Trophoblast cell (in vitro differentiated cells and primary cell): ENCODE results near the gene RNF114.

ENCODE experiments used
- DNase-seq, 2 donors: peaks; one replicate each; pipeline ENCODE4 v3.0.0-alpha.2; 2016
- H2AFZ ChIP-seq: 2 replicates; pipeline ENCODE4 v1.6.1; 2013; ENCODE audit warnings: low read length, moderate library complexity, mild to moderate bottlenecking; ENCODE audit not compliant: insufficient read depth, poor library complexity
- H2AK5ac ChIP-seq: 2 replicates; pipeline ENCODE4 v1.6.1; 2013; ENCODE audit warnings: mild to moderate bottlenecking, low read length
- H2BK120ac ChIP-seq: 2 replicates; pipeline ENCODE4 v1.6.1; 2013; ENCODE audit warnings: low read length, mild to moderate bottlenecking, moderate library complexity; ENCODE audit not compliant: insufficient read depth, poor library complexity
- H2BK12ac ChIP-seq: 2 replicates; pipeline ENCODE4 v1.6.1; 2013; ENCODE audit warnings: mild to moderate bottlenecking, low read length, moderate library complexity
- H2BK5ac ChIP-seq: 2 replicates; pipeline ENCODE4 v1.6.1; 2013; ENCODE audit warnings: low read length, low read depth, moderate library complexity, mild to moderate bottlenecking; ENCODE audit not compliant: poor library complexity
- H3K14ac ChIP-seq: 2 replicates; pipeline ENCODE4 v1.6.1; 2013; ENCODE audit warnings: mild to moderate bottlenecking, low read length
- H3K18ac ChIP-seq: 2 replicates; pipeline ENCODE4 v1.6.1; 2013; ENCODE audit warnings: mild to moderate bottlenecking, low read length
- H3K23ac ChIP-seq: 2 replicates; pipeline ENCODE4 v1.6.1; 2013; ENCODE audit warnings: low read length
- H3K27ac ChIP-seq: 2 replicates; pipeline ENCODE4 v1.5.1; 2013; ENCODE audit warnings: low read depth, mild to moderate bottlenecking, inconsistent platforms, low read length, moderate library complexity
- H3K27me3 ChIP-seq: 2 replicates; pipeline ENCODE4 v1.6.1; 2013; ENCODE audit warnings: inconsistent platforms, mild to moderate bottlenecking, low read length, moderate library complexity; ENCODE audit not compliant: insufficient read depth
- H3K36me3 ChIP-seq, 2 experiments: 1 replicate in 1 of 2; 2 replicates in 1 of 2; pipeline ENCODE4 v1.6.1; 2013; ENCODE audit warnings: low read length in 2 of 2, mild to moderate bottlenecking in 2 of 2, moderate library complexity in 1 of 2; ENCODE audit not compliant: insufficient read depth in 2 of 2, control insufficient read depth in 1 of 2
- H3K4ac ChIP-seq: 2 replicates; pipeline ENCODE4 v1.6.1; 2013; ENCODE audit warnings: low read depth, mild to moderate bottlenecking, low read length, moderate library complexity
- H3K4me1 ChIP-seq, 2 experiments: 1 replicate in 1 of 2; 2 replicates in 1 of 2; pipeline ENCODE4 v1.6.1; 2013; ENCODE audit warnings: low read length in 2 of 2, mild to moderate bottlenecking in 2 of 2, moderate library complexity in 1 of 2; ENCODE audit not compliant: insufficient read depth in 2 of 2, control insufficient read depth in 1 of 2
- H3K4me2 ChIP-seq: 2 replicates; pipeline ENCODE4 v1.6.1; 2013; ENCODE audit warnings: inconsistent platforms, mild to moderate bottlenecking, low read length, moderate library complexity
- H3K4me3 ChIP-seq: 2 replicates; pipeline ENCODE4 v1.5.1; 2013; ENCODE audit warnings: mild to moderate bottlenecking, low read depth, low read length, inconsistent platforms
- H3K79me1 ChIP-seq: one replicate; pipeline ENCODE4 v1.6.1; 2013; ENCODE audit warnings: low read length
- H3K79me2 ChIP-seq: 2 replicates; pipeline ENCODE4 v1.6.1; 2013; ENCODE audit warnings: low read length, mild to moderate bottlenecking; ENCODE audit not compliant: control insufficient read depth, insufficient read depth, poor library complexity
- H3K9ac ChIP-seq: 2 replicates; pipeline ENCODE4 v1.6.1; 2013; ENCODE audit warnings: mild to moderate bottlenecking, low read length
- H3K9me3 ChIP-seq: 2 replicates; pipeline ENCODE4 v1.6.1; 2013; ENCODE audit warnings: low read depth, mild to moderate bottlenecking, control low read depth, inconsistent platforms, low read length; ENCODE audit not compliant: insufficient read depth
- H4K12ac ChIP-seq: 2 replicates; pipeline ENCODE4 v1.6.1; 2013; ENCODE audit warnings: low read depth, mild to moderate bottlenecking, low read length, moderate library complexity
- H4K8ac ChIP-seq: 2 replicates; pipeline ENCODE4 v1.6.1; 2013; ENCODE audit warnings: low read depth, mild to moderate bottlenecking, low read length, moderate library complexity
- H4K91ac ChIP-seq: one replicate; pipeline ENCODE4 v1.6.1; 2013; ENCODE audit warnings: low read depth, mild to moderate bottlenecking, low read length, moderate library complexity
- WGBS: extraction: QIAGEN DNeasy Blood & Tissue Kit; methylation state at CpG from one replicate; pipeline ENCODE4 v1.1.7; 2013; ENCODE audit warnings: missing lambda C conversion rate; ENCODE audit not compliant: insufficient read length, insufficient coverage; ENCODE audit errors: extremely low coverage; 5-methylcytosine and 5-hydroxymethylcytosine counted together

Gene RNF114

GRCh38 chr20:49941456-49941855 lies 5.3 kb downstream of the RNF114 start:
- H3K23ac ChIP-seq, result no peak overlapping the region
- no peak overlapping the region for H3K4me2 ChIP-seq
- H3K4me3 ChIP-seq, result no peak overlapping the region
- no peak overlapping the region for H4K8ac ChIP-seq
- no peak overlapping the region for H3K27ac ChIP-seq
- no peak overlapping the region for H2AFZ ChIP-seq
- DNase-seq, result no peak
- H3K9me3 ChIP-seq, result peaks cover 2% of the 10 kb centered on the region
- H2BK12ac ChIP-seq, result no peak overlapping the region
- no peak overlapping the region for H4K91ac ChIP-seq
- peaks cover 4% of the 10 kb centered on the region in 2 experiments for H3K4me1 ChIP-seq
- H3K79me2 ChIP-seq, result peaks cover 9% of the 10 kb centered on the region
- no peak overlapping the region for H2AK5ac ChIP-seq
- peaks cover 24 to 36% of the 10 kb centered on the region in 2 experiments for H3K36me3 ChIP-seq
- no peak overlapping the region for H3K9ac ChIP-seq
- H3K14ac ChIP-seq, result no peak overlapping the region
- no peak overlapping the region for H2BK5ac ChIP-seq
- no peak overlapping the region for H4K12ac ChIP-seq
- no peaks in the 10 kb centered on the region for H3K27me3 ChIP-seq
- H3K18ac ChIP-seq, result no peak overlapping the region
- no CpG with 5 or more reads among the region's 15 CpGs for WGBS
- peaks cover 3% of the 10 kb centered on the region for H3K79me1 ChIP-seq
- H3K4ac ChIP-seq, result peak overlapping the region; percentile 10
- no peak overlapping the region for H2BK120ac ChIP-seq

- Histone ChIP-seq H2BK12ac (no peak overlapping the region), H3K36me3 (peaks cover 24 to 38% of the 10 kb centered on the region in 2 experiments), H3K4ac (no peak overlapping the region), H2BK5ac (no peak overlapping the region), H3K9ac (no peak overlapping the region), H3K79me2 (peaks cover 3% of the 10 kb centered on the region), H3K4me1 (peaks cover 2% of the 10 kb centered on the region in 2 experiments), H3K27me3 (no peaks in the 10 kb centered on the region), H4K12ac (no peak overlapping the region), H3K4me2 (no peak overlapping the region), H3K9me3 (peaks cover 2% of the 10 kb centered on the region), H2AFZ (no peak overlapping the region), H4K91ac (no peak overlapping the region), H3K18ac (no peak overlapping the region), H3K27ac (no peak overlapping the region), H4K8ac (no peak overlapping the region), H3K23ac (no peak overlapping the region), H2BK120ac (no peak overlapping the region), H3K4me3 (no peak overlapping the region), H2AK5ac (no peak overlapping the region), H3K14ac (no peak overlapping the region), H3K79me1 (no peaks in the 10 kb centered on the region)
- DNase-seq, result peak in 1 of 2 donors; percentile 9
- WGBS, result no CpG with 5 or more reads among the region's 3 CpGs
Measured at GRCh38 chr20:49942303-49942702, 6.1 kb downstream of the RNF114 start.

- no CpG with 5 or more reads among the region's 3 CpGs for WGBS
- no peak overlapping the region for H3K4me3 ChIP-seq
- H3K9ac ChIP-seq, result no peak overlapping the region
- no peak overlapping the region for H2BK12ac ChIP-seq
- H3K36me3 ChIP-seq, result peaks cover 24 to 39% of the 10 kb centered on the region in 2 experiments
- no peak overlapping the region for H4K8ac ChIP-seq
- no peak overlapping the region for H3K4me2 ChIP-seq
- no peak overlapping the region for H2BK120ac ChIP-seq
- peaks cover 2% of the 10 kb centered on the region for H3K9me3 ChIP-seq
- no peak overlapping the region for H2AFZ ChIP-seq
- DNase-seq, result no peak
- H3K14ac ChIP-seq, result no peak overlapping the region
- no peak overlapping the region for H4K12ac ChIP-seq
- no peak overlapping the region for H2AK5ac ChIP-seq
- H3K27ac ChIP-seq, result no peak overlapping the region
- peaks cover 3% of the 10 kb centered on the region for H3K79me2 ChIP-seq
- H2BK5ac ChIP-seq, result no peak overlapping the region
- no peaks in the 10 kb centered on the region for H3K27me3 ChIP-seq
- H3K4me1 ChIP-seq, result no peaks in the 10 kb centered on the region
- H4K91ac ChIP-seq, result no peak overlapping the region
- H3K79me1 ChIP-seq, result no peaks in the 10 kb centered on the region
- no peak overlapping the region for H3K18ac ChIP-seq
- H3K4ac ChIP-seq, result no peak overlapping the region
- no peak overlapping the region for H3K23ac ChIP-seq
Measured at GRCh38 chr20:49942942-49943341, 6.7 kb downstream of the RNF114 start.

- no peak overlapping the region for H2BK5ac ChIP-seq
- no CpG with 5 or more reads among the region's 3 CpGs for WGBS
- DNase-seq, result no peak
- no peaks in the 10 kb centered on the region for H3K9me3 ChIP-seq
- H2AFZ ChIP-seq, result no peak overlapping the region
- H3K27ac ChIP-seq, result no peak overlapping the region
- no peak overlapping the region for H3K4ac ChIP-seq
- H3K9ac ChIP-seq, result no peak overlapping the region
- H3K4me1 ChIP-seq, result no peaks in the 10 kb centered on the region
- H3K18ac ChIP-seq, result no peak overlapping the region
- H4K91ac ChIP-seq, result no peak overlapping the region
- no peak overlapping the region for H3K23ac ChIP-seq
- no peaks in the 10 kb centered on the region for H3K79me1 ChIP-seq
- no peak overlapping the region for H2AK5ac ChIP-seq
- H3K36me3 ChIP-seq, result peaks cover 38 to 60% of the 10 kb centered on the region in 2 experiments
- no peak overlapping the region for H3K4me3 ChIP-seq
- no peak overlapping the region for H2BK12ac ChIP-seq
- H4K8ac ChIP-seq, result no peak overlapping the region
- H2BK120ac ChIP-seq, result no peak overlapping the region
- H3K27me3 ChIP-seq, result no peaks in the 10 kb centered on the region
- no peak overlapping the region for H4K12ac ChIP-seq
- H3K4me2 ChIP-seq, result no peak overlapping the region
- H3K14ac ChIP-seq, result no peak overlapping the region
- H3K79me2 ChIP-seq, result no peaks in the 10 kb centered on the region
Measured at GRCh38 chr20:49945306-49945700, 9.1 kb downstream of the RNF114 start.
